ENCODE measurements around the gene TMEM178A.

The TMEM178A gene

DNA sequence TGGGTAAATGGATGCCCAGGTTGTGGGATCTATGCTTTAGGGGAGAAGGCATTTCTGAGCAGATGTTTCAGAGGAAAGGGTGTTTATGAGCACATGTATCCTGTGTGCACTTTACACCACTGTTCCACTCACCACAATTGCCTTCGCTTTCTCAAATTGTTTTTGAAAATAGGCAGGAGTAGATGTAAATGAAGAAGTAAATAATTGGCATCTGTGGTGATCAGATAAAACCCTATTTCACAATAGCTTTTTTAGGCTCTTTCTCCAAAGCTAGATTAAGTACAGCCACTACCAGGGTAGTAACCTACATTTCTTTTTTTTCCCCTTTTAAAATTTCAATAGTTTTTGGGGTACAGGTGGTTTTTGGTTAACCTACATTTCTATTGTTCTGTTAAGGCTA is 40.6 kb downstream of the TMEM178A start:
- Histone ChIP-seq H3K4me3 (ENCODE audit: low read length) (no peak overlapping the region), H2AFZ (ENCODE audit: low read length) (no peak overlapping the region), H4K20me1 (ENCODE audit: insufficient read depth, low read length) (no peaks in the 10 kb centered on the region), H3K27ac (ENCODE audit: low read length) (no peak overlapping the region), H3K27me3 (replicated peaks; ENCODE audit: insufficient read depth, low read length) (no peaks in the 10 kb centered on the region), H3K9ac (ENCODE audit: low read length) (no peak overlapping the region), H3K4me2 (ENCODE audit: low read depth, low read length) (no peak overlapping the region), H3K36me3 (replicated peaks; ENCODE audit: insufficient read depth, low read length) (no peaks in the 10 kb centered on the region), H3K9me2 (replicated peaks; ENCODE audit: insufficient read depth, low read length) (no peaks in the 10 kb centered on the region), H3K9me3 (replicated peaks; ENCODE audit: insufficient read depth, low read length) (no peaks in the 10 kb centered on the region), H3K4me1 (ENCODE audit: low read length) (no peaks in the 10 kb centered on the region), H3K79me2 (ENCODE audit: low read length) (no peaks in the 10 kb centered on the region), H3F3A (ENCODE audit: insufficient read depth, low read length) (no peaks in the 10 kb centered on the region)
- DNase-seq = no peak
- TF ChIP-seq, protein P1, sequence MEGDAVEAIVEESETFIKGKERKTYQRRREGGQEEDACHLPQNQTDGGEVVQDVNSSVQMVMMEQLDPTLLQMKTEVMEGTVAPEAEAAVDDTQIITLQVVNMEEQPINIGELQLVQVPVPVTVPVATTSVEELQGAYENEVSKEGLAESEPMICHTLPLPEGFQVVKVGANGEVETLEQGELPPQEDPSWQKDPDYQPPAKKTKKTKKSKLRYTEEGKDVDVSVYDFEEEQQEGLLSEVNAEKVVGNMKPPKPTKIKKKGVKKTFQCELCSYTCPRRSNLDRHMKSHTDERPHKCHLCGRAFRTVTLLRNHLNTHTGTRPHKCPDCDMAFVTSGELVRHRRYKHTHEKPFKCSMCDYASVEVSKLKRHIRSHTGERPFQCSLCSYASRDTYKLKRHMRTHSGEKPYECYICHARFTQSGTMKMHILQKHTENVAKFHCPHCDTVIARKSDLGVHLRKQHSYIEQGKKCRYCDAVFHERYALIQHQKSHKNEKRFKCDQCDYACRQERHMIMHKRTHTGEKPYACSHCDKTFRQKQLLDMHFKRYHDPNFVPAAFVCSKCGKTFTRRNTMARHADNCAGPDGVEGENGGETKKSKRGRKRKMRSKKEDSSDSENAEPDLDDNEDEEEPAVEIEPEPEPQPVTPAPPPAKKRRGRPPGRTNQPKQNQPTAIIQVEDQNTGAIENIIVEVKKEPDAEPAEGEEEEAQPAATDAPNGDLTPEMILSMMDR (IDR thresholded peaks at IDR 0.05; ENCODE audit: low read length) = no peak
- no peak for TF ChIP-seq EZH2phosphoT487 (IDR thresholded peaks at IDR 0.05; ENCODE audit: low read length)

DNA sequence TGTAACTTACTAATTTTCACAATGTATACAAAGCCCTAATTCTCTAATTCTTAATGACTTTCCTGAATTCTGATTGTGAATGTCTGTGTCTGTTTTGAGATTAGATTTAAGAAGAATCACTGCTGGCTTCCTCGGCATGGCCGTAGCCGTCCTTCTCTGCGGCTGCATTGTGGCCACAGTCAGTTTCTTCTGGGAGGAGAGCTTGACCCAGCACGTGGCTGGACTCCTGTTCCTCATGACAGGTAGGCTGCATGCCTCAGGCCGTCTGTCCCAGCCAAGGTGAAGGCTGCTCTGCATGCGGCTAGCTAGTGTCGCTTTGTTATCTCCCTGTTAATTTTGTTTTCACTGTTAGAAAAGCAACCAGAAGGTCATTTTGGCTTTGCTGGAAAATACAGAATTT is 41.2 kb downstream of the TMEM178A start:
- no peaks in the 10 kb centered on the region for H3K79me2 ChIP-seq (ENCODE audit: low read length)
- no peak overlapping the region for H3K27ac ChIP-seq (ENCODE audit: low read length)
- H3K36me3 ChIP-seq (replicated peaks; ENCODE audit: insufficient read depth, low read length) = no peaks in the 10 kb centered on the region
- no peaks in the 10 kb centered on the region for H3K9me2 ChIP-seq (replicated peaks; ENCODE audit: insufficient read depth, low read length)
- no peak overlapping the region for H3K4me2 ChIP-seq (ENCODE audit: low read depth, low read length)
- H3K9me3 ChIP-seq (replicated peaks; ENCODE audit: insufficient read depth, low read length) = no peaks in the 10 kb centered on the region
- DNase-seq = no peak
- H3K4me1 ChIP-seq (ENCODE audit: low read length) = no peaks in the 10 kb centered on the region
- no peaks in the 10 kb centered on the region for H3F3A ChIP-seq (ENCODE audit: insufficient read depth, low read length)
- H3K27me3 ChIP-seq (replicated peaks; ENCODE audit: insufficient read depth, low read length) = no peaks in the 10 kb centered on the region
- no peak overlapping the region for H3K9ac ChIP-seq (ENCODE audit: low read length)
- H2AFZ ChIP-seq (ENCODE audit: low read length) = no peak overlapping the region
- no peak overlapping the region for H3K4me3 ChIP-seq (ENCODE audit: low read length)
- no peak for TF ChIP-seq EZH2phosphoT487 (IDR thresholded peaks at IDR 0.05; ENCODE audit: low read length)
- no peaks in the 10 kb centered on the region for H4K20me1 ChIP-seq (ENCODE audit: insufficient read depth, low read length)

DNA sequence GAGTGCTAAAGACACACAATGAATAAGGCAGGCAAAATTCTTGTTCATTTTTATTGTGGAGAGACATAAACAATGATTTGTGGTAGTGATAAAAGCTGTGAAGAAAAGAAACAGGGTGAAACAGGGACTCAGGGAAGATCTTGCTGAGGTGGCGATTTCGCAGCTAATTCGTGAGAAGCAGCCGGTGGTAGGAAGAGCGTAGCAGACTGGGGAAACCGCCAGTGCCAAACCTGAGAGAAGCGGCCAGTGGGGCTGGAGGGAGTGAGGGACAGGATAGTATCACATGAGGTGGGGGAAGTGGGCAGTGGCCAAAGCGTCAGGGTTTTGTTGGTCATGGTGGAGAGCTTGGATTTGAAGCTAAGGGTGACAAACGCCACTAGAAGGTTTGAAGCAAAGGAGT is 42.3 kb downstream of the TMEM178A start:
- Histone ChIP-seq H3K27ac (ENCODE audit: low read length) (no peak overlapping the region), H3K4me3 (ENCODE audit: low read length) (no peak overlapping the region), H3K9ac (ENCODE audit: low read length) (no peak overlapping the region), H3K4me2 (ENCODE audit: low read depth, low read length) (no peak overlapping the region), H3K9me2 (replicated peaks; ENCODE audit: insufficient read depth, low read length) (no peaks in the 10 kb centered on the region), H3K79me2 (ENCODE audit: low read length) (no peaks in the 10 kb centered on the region), H3K36me3 (replicated peaks; ENCODE audit: insufficient read depth, low read length) (no peaks in the 10 kb centered on the region), H3K27me3 (replicated peaks; ENCODE audit: insufficient read depth, low read length) (no peaks in the 10 kb centered on the region), H4K20me1 (ENCODE audit: insufficient read depth, low read length) (no peaks in the 10 kb centered on the region), H3K9me3 (replicated peaks; ENCODE audit: insufficient read depth, low read length) (no peaks in the 10 kb centered on the region), H2AFZ (ENCODE audit: low read length) (no peak overlapping the region), H3K4me1 (ENCODE audit: low read length) (no peaks in the 10 kb centered on the region), H3F3A (ENCODE audit: insufficient read depth, low read length) (no peaks in the 10 kb centered on the region)
- DNase-seq = no peak
- no peak for TF ChIP-seq EZH2phosphoT487 (IDR thresholded peaks at IDR 0.05; ENCODE audit: low read length)
- no peak for TF ChIP-seq EZH2 (optimal IDR thresholded peaks at IDR 0.05; ENCODE audit: low read depth, low read length)
- TF ChIP-seq, protein P1 (IDR thresholded peaks at IDR 0.05; ENCODE audit: low read length) = no peak

DNA sequence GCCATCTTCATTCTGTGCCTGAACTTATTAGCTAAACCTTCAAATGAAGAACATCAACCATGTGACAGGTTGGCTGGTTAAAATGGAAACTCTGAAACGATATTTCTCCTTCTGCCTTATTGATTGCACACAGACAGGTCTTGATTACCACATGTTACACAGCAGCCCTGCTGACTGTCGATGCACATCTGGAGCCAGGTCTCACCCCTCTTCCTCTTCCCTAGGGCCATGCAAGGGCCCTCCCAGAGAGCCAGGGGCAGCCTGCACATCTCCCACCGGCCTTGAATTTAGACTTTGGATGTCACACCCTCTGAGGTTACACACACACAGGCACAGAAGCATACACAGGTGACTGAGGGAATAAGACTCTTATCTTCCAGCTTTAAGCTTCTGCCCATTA is 45.1 kb downstream of the TMEM178A start:
- H3K4me2 ChIP-seq (ENCODE audit: low read depth, low read length) = no peak overlapping the region
- no peaks in the 10 kb centered on the region for H4K20me1 ChIP-seq (ENCODE audit: insufficient read depth, low read length)
- H3K27me3 ChIP-seq (replicated peaks; ENCODE audit: insufficient read depth, low read length) = no peaks in the 10 kb centered on the region
- no peaks in the 10 kb centered on the region for H3F3A ChIP-seq (ENCODE audit: insufficient read depth, low read length)
- no peak overlapping the region for H3K4me3 ChIP-seq (ENCODE audit: low read length)
- no peak for DNase-seq
- H3K27ac ChIP-seq (ENCODE audit: low read length) = no peak overlapping the region
- no peak overlapping the region for H3K9ac ChIP-seq (ENCODE audit: low read length)
- H3K9me3 ChIP-seq (replicated peaks; ENCODE audit: insufficient read depth, low read length) = no peaks in the 10 kb centered on the region
- H3K36me3 ChIP-seq (replicated peaks; ENCODE audit: insufficient read depth, low read length) = no peaks in the 10 kb centered on the region
- H3K4me1 ChIP-seq (ENCODE audit: low read length) = no peaks in the 10 kb centered on the region
- TF ChIP-seq, protein P1 (IDR thresholded peaks at IDR 0.05; ENCODE audit: low read length) = no peak
- TF ChIP-seq EZH2phosphoT487 (IDR thresholded peaks at IDR 0.05; ENCODE audit: low read length) (no peak), EZH2 (optimal IDR thresholded peaks at IDR 0.05; ENCODE audit: low read depth, low read length) (no peak)
- H3K79me2 ChIP-seq (ENCODE audit: low read length) = no peaks in the 10 kb centered on the region
- no peaks in the 10 kb centered on the region for H3K9me2 ChIP-seq (replicated peaks; ENCODE audit: insufficient read depth, low read length)
- no peak overlapping the region for H2AFZ ChIP-seq (ENCODE audit: low read length)
